IMR-90 (cell line): ENCODE measurements around the gene NECAB2. TPM values are rescaled to one million over a fixed set of nuclear protein-coding genes. Genes with fewer than 3 reads are reported as not detected.

Source experiments
- ATAC-seq: fragments of 200-7000 bp; cut with Tn5 transposase; 2 replicates; pipeline ENCODE4 v1.9.1; 2020; ENCODE audit warnings: low read depth, mild to moderate bottlenecking, moderate library complexity
- BruUV-seq: library from RNA; stranded (reverse); fragments of 400-500 nt; replicated peaks from 2 replicates; lab custom pipeline; 2021; lab: Mats Ljungman, UMichigan
- CTCF ChIA-PET: fragments of 300-600 bp; formaldehyde crosslinking; extraction: SDS; loops from one replicate; lab custom pipeline; 2021; ENCODE audit warnings: antibody characterized with exemption; lab: Yijun Ruan, JAX
- POLR2A ChIA-PET: fragments of 300-600 bp; sonication (Branson Sonifier 250); formaldehyde crosslinking; loops from one replicate; lab custom pipeline; 2022; ENCODE audit warnings: antibody characterized with exemption; ENCODE audit not compliant: unreplicated experiment; lab: Charles Lee
- DNase-seq: peaks from one replicate; pipeline ENCODE4 v3.0.0; 2013
- H2AFZ ChIP-seq: replicated peaks from 2 replicates; pipeline ENCODE3; 2013; ENCODE audit warnings: low read length, mild to moderate bottlenecking; ENCODE audit not compliant: poor library complexity
- H2AK5ac ChIP-seq: 2 replicates; pipeline ENCODE4 v1.6.1; 2013; ENCODE audit warnings: low read depth, low read length, inconsistent platforms
- H2AK9ac ChIP-seq: replicated peaks from 2 replicates; pipeline ENCODE3; 2013; ENCODE audit warnings: mild to moderate bottlenecking, low read depth, low read length, moderate library complexity; ENCODE audit not compliant: poor library complexity
- H2BK120ac ChIP-seq: 2 replicates; pipeline ENCODE4 v1.6.1; 2013; ENCODE audit warnings: low read depth, low read length, inconsistent platforms
- H2BK15ac ChIP-seq: 3 replicates; pipeline ENCODE4 v1.6.1; 2013; ENCODE audit warnings: low read depth, low read length, inconsistent platforms
- H2BK20ac ChIP-seq: 2 replicates; pipeline ENCODE4 v1.6.1; 2013; ENCODE audit warnings: low read depth, mild to moderate bottlenecking, inconsistent platforms, low read length, moderate library complexity
- H2BK5ac ChIP-seq: 2 replicates; pipeline ENCODE4 v1.6.1; 2013; ENCODE audit warnings: mild to moderate bottlenecking, low read depth, low read length, inconsistent platforms; ENCODE audit not compliant: poor library complexity, severe bottlenecking
- H3K14ac ChIP-seq: replicated peaks from 2 replicates; pipeline ENCODE4 v1.6.1; 2013; ENCODE audit warnings: low read depth, low read length, inconsistent platforms
- H3K18ac ChIP-seq: 2 replicates; pipeline ENCODE4 v1.6.1; 2013; ENCODE audit warnings: low read depth, low read length, control low read depth
- H3K23ac ChIP-seq: 2 replicates; pipeline ENCODE4 v1.6.1; 2013; ENCODE audit warnings: low read depth, low read length, inconsistent platforms
- H3K27ac ChIP-seq: 2 replicates; pipeline ENCODE4 v1.5.1; 2013; ENCODE audit warnings: mild to moderate bottlenecking, control low read depth, low read length; ENCODE audit not compliant: insufficient read depth
- H3K27me3 ChIP-seq: 2 replicates; pipeline ENCODE4 v1.6.1; 2013; ENCODE audit warnings: low read length; ENCODE audit not compliant: control insufficient read depth, insufficient read depth
- H3K36me3 ChIP-seq: 2 replicates; pipeline ENCODE4 v1.6.1; 2013; ENCODE audit warnings: low read length, mixed read lengths; ENCODE audit not compliant: control insufficient read depth, insufficient read depth
- H3K4ac ChIP-seq: 2 replicates; pipeline ENCODE4 v1.6.1; 2013; ENCODE audit warnings: low read depth, low read length, inconsistent platforms
- H3K4me1 ChIP-seq: 2 replicates; pipeline ENCODE4 v1.6.1; 2013; ENCODE audit warnings: low read length, mixed read lengths; ENCODE audit not compliant: control insufficient read depth, insufficient read depth
- H3K4me2 ChIP-seq: 2 replicates; pipeline ENCODE4 v1.6.1; 2013; ENCODE audit warnings: low read depth, mild to moderate bottlenecking, control low read depth, low read length, moderate library complexity
- H3K4me3 ChIP-seq: 2 replicates; pipeline ENCODE4 v1.5.1; 2013; ENCODE audit warnings: low read depth, mild to moderate bottlenecking, control low read depth, low read length, moderate library complexity; ENCODE audit not compliant: insufficient read depth
- H3K56ac ChIP-seq: 2 replicates; pipeline ENCODE4 v1.6.1; 2013; ENCODE audit warnings: low read length, inconsistent platforms; ENCODE audit not compliant: insufficient read depth; ENCODE audit errors: extremely low read depth
- H3K79me1 ChIP-seq, 2 experiments: 2 replicates each; pipeline ENCODE4 v1.6.1; 2013; ENCODE audit warnings: low read length in 2 of 2, inconsistent platforms in 1 of 2, low read depth in 1 of 2
- H3K9ac ChIP-seq: 2 replicates; pipeline ENCODE4 v1.6.1; 2013; ENCODE audit warnings: low read depth, low read length, control low read depth
- H3K9me1 ChIP-seq: 2 replicates; pipeline ENCODE4 v1.6.1; 2013; ENCODE audit warnings: low read length, inconsistent platforms; ENCODE audit not compliant: insufficient read depth
- H3K9me3 ChIP-seq: 2 replicates; pipeline ENCODE4 v1.6.1; 2013; ENCODE audit warnings: low read length; ENCODE audit not compliant: control insufficient read depth, insufficient read depth
- H4K20me1 ChIP-seq: 2 replicates; pipeline ENCODE4 v1.6.1; 2013; ENCODE audit warnings: low read length, inconsistent platforms; ENCODE audit not compliant: insufficient read depth
- H4K5ac ChIP-seq: 2 replicates; pipeline ENCODE4 v1.6.1; 2013; ENCODE audit warnings: mild to moderate bottlenecking, low read depth, low read length, control low read depth
- H4K8ac ChIP-seq, 2 experiments: 2 replicates each; pipeline ENCODE4 v1.6.1; 2013; ENCODE audit warnings: low read depth in 2 of 2, low read length in 2 of 2, control low read depth in 1 of 2, inconsistent platforms in 1 of 2
- H4K91ac ChIP-seq: 2 replicates; pipeline ENCODE4 v1.6.1; 2013; ENCODE audit warnings: low read depth, low read length, inconsistent platforms; ENCODE audit not compliant: insufficient read depth
- CEBPB ChIP-seq: IDR thresholded peaks from 2 replicates; pipeline ENCODE4 v1.6.1; 2012; ENCODE audit warnings: low read depth, low read length, improper control_type of control experiment
- FOS ChIP-seq: fragments of 150-350 bp; IDR thresholded peaks from 2 replicates; pipeline ENCODE4 v1.6.1; 2016; ENCODE audit warnings: low read depth, low read length
- MAFK ChIP-seq: IDR thresholded peaks from 2 replicates; pipeline ENCODE4 v1.6.1; 2012; ENCODE audit warnings: low read depth, low read length, improper control_type of control experiment
- MAZ ChIP-seq: IDR thresholded peaks from 2 replicates; pipeline ENCODE4 v1.6.1; 2012; ENCODE audit warnings: low read depth, mild to moderate bottlenecking, low read length, improper control_type of control experiment, moderate library complexity, borderline replicate concordance
- MXI1 ChIP-seq: IDR thresholded peaks from 2 replicates; pipeline ENCODE4 v1.6.1; 2012; ENCODE audit warnings: low read depth, mild to moderate bottlenecking, low read length, moderate library complexity, borderline replicate concordance
- POLR2A ChIP-seq: IDR thresholded peaks from 2 replicates; pipeline ENCODE4 v1.6.1; 2012; ENCODE audit warnings: mild to moderate bottlenecking, low read depth, low read length
- RAD21 ChIP-seq: IDR thresholded peaks from 2 replicates; pipeline ENCODE4 v1.6.1; 2012; ENCODE audit warnings: low read length, improper control_type of control experiment
- RFX5 ChIP-seq: IDR thresholded peaks from 2 replicates; pipeline ENCODE4 v1.8.0; 2012; ENCODE audit warnings: low read depth, mild to moderate bottlenecking, low read length, moderate library complexity
- SMC3 ChIP-seq: fragments of 150-350 bp; IDR thresholded peaks from 2 replicates; pipeline ENCODE4 v1.6.1; 2016; ENCODE audit warnings: low read depth, mild to moderate bottlenecking, antibody characterized with exemption, low read length, moderate library complexity
- WGBS, 2 experiments: methylation state at CpG; one replicate each; pipeline versions ENCODE4 v1.1.5 to v1.1.7; 2013; ENCODE audit warnings: missing lambda C conversion rate in 2 of 2; ENCODE audit not compliant: insufficient read length in 1 of 2; ENCODE audit errors: extremely low coverage in 2 of 2; 5-methylcytosine and 5-hydroxymethylcytosine counted together
- dilution Hi-C: fragments of 300-500 bp; cut with HindIII; formaldehyde crosslinking; loops from one replicate; pipeline ENCODE4 v1.14.3; 2018; ENCODE audit warnings: low sequenced_read_pairs; ENCODE audit not compliant: unreplicated experiment
- in situ Hi-C: fragments of 300-500 bp; cut with MboI; formaldehyde crosslinking; loops from 3 replicates; pipeline ENCODE4 v1.14.3; 2019; ENCODE audit warnings: low sequenced_read_pairs, inconsistent platforms, mixed read lengths
- intact Hi-C: fragments of 100-400 bp; cut with micrococcal nuclease; formaldehyde crosslinking; loops from 2 replicates; pipeline ENCODE4 v1.10.0; 2022
- polyA plus RNA-seq, 3 experiments: library from polyadenylated mRNA; depleted of rRNA; stranded (reverse); fragments of >200 nt; gene quantifications; 2 replicates each; pipeline ENCODE4 v1.2.3, GENCODE V29; 2012; ENCODE audit warnings: low replicate concordance in 1 of 3
- total RNA-seq: library from RNA; depleted of rRNA; stranded (reverse); fragments of >200 nt; gene quantifications from 2 replicates; pipeline ENCODE4 v1.2.3, GENCODE V29; 2012
- TF ChIP-seq, protein P1 (sequence below): conservative IDR thresholded peaks from 2 replicates; pipeline ENCODE4 v1.5.1; 2012; ENCODE audit warnings: mild to moderate bottlenecking, low read depth, low read length, improper control_type of control experiment
- TF ChIP-seq, protein P2 (sequence below): fragments of 150-350 bp; IDR thresholded peaks from 2 replicates; pipeline ENCODE4 v1.6.1; 2016; ENCODE audit warnings: low read depth, mild to moderate bottlenecking, low read length, moderate library complexity, borderline replicate concordance

NECAB2 gene
- total and polyA plus RNA-seq, 2 of the 4 experiments (the other 2 are of a cell fraction) = 0.27 TPM; not detected in 1

DNA sequence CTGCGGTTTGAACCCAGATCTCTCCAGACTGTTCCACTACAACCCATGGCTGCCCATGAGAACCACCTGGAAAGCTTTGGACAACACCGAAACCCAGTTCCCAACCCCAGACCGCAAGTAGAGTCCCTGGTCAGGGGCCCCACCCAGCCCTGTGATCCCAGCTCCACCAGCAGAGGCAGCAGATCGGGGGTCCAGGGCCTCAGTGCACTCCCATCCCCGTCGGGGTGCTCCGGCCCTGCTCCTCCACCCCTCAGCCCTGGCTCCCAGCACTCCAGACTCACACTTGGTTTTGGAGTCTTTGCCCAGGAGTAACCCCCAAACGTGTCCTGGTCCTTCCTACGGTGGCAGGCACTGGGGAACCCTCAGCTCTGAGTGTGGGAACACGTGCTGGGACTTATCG is 35.7 kb upstream of the NECAB2 start:
- Histone ChIP-seq H2AFZ (no peak overlapping the region), H3K27me3 (no peaks in the 10 kb centered on the region; the same call in 1 of the 2 replicates), H3K9ac (no peak overlapping the region), H3K79me1 (no peaks in the 10 kb centered on the region), H2BK15ac (no peak overlapping the region), H3K4me3 (no peak overlapping the region), H3K27ac (no peak overlapping the region), H4K20me1 (no peaks in the 10 kb centered on the region), H3K4me1 (peaks cover 8% of the 10 kb centered on the region), H3K23ac (no peak overlapping the region), H4K91ac (no peak overlapping the region), H3K4me2 (no peak overlapping the region), H4K8ac (no peak overlapping the region), H2BK20ac (no peak overlapping the region), H2BK120ac (no peak overlapping the region), H3K18ac (no peak overlapping the region), H3K56ac (no peak overlapping the region), H3K36me3 (no peaks in the 10 kb centered on the region), H2AK9ac (no peak overlapping the region), H3K9me3 (no peaks in the 10 kb centered on the region), H3K9me1 (no peaks in the 10 kb centered on the region), H4K5ac (no peak overlapping the region), H2BK5ac (no peak overlapping the region), H2AK5ac (no peak overlapping the region), H3K4ac (no peak overlapping the region), H3K14ac (no peak overlapping the region)
- TF ChIP-seq RFX5 (no peak), FOS (no peak), POLR2A (no peak), CEBPB (no peak), MAZ (no peak), MAFK (no peak), RAD21 (no peak), MXI1 (no peak), SMC3 (no peak)
- TF ChIP-seq, protein P1, sequence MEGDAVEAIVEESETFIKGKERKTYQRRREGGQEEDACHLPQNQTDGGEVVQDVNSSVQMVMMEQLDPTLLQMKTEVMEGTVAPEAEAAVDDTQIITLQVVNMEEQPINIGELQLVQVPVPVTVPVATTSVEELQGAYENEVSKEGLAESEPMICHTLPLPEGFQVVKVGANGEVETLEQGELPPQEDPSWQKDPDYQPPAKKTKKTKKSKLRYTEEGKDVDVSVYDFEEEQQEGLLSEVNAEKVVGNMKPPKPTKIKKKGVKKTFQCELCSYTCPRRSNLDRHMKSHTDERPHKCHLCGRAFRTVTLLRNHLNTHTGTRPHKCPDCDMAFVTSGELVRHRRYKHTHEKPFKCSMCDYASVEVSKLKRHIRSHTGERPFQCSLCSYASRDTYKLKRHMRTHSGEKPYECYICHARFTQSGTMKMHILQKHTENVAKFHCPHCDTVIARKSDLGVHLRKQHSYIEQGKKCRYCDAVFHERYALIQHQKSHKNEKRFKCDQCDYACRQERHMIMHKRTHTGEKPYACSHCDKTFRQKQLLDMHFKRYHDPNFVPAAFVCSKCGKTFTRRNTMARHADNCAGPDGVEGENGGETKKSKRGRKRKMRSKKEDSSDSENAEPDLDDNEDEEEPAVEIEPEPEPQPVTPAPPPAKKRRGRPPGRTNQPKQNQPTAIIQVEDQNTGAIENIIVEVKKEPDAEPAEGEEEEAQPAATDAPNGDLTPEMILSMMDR = no peak
- TF ChIP-seq, protein P2, sequence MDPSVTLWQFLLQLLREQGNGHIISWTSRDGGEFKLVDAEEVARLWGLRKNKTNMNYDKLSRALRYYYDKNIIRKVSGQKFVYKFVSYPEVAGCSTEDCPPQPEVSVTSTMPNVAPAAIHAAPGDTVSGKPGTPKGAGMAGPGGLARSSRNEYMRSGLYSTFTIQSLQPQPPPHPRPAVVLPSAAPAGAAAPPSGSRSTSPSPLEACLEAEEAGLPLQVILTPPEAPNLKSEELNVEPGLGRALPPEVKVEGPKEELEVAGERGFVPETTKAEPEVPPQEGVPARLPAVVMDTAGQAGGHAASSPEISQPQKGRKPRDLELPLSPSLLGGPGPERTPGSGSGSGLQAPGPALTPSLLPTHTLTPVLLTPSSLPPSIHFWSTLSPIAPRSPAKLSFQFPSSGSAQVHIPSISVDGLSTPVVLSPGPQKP = no peak
- 77% methylated on average over 6 of the region's 11 CpGs; no CpG with 5 or more reads in 1 of the 2 experiments for WGBS, 2 experiments
- ATAC-seq = no peak
- POLR2A ChIA-PET = no interaction called here
- intact Hi-C loops (no loop called here), dilution Hi-C loops (no loop called here), in situ Hi-C loops (no loop called here)
- BruUV-seq = no TSS peak
- CTCF ChIA-PET = no interaction called here
- no peak for DNase-seq
